ENCODE data around the gene TBCD. TPM values are rescaled to one million over a fixed set of nuclear protein-coding genes. Genes with fewer than 3 reads are reported as not detected.
A peak's percentile ranks its signal among the peaks of the same experiment; 100 is the strongest.

Gene TBCD
- total RNA-seq, 1 experiment from 2014 or later, result 17.4 TPM

GRCh38 chr17:82789051-82789592, 37.3 kb downstream of the TBCD start:
- DNase-seq (ENCODE audit: low read depth), result no peak

GRCh38 chr17:82789806-82790205, 37.9 kb downstream of the TBCD start:
- DNase-seq (ENCODE audit: low read depth), result no peak

- DNase-seq (ENCODE audit: low read depth), result no peak
Measured at GRCh38 chr17:82790391-82790790, 38.5 kb downstream of the TBCD start.

- DNase-seq (ENCODE audit: low read depth), result peak; percentile 81
Measured at GRCh38 chr17:82791532-82791931, 39.7 kb downstream of the TBCD start.

GRCh38 chr17:82793974-82794630, 42.2 kb downstream of the TBCD start:
- DNase-seq (ENCODE audit: low read depth), result no peak

GRCh38 chr17:82794781-82795482, 43.1 kb downstream of the TBCD start:
- no peak for DNase-seq (ENCODE audit: low read depth)

GRCh38 chr17:82795615-82796014, 43.8 kb downstream of the TBCD start:
- no peak for DNase-seq (ENCODE audit: low read depth)

- no peak for DNase-seq (ENCODE audit: low read depth)
Measured at GRCh38 chr17:82797061-82797460, 45.2 kb downstream of the TBCD start.

GRCh38 chr17:82798752-82799151, 46.9 kb downstream of the TBCD start:
- DNase-seq (ENCODE audit: low read depth), result no peak

- no peak for DNase-seq (ENCODE audit: low read depth)
Measured at GRCh38 chr17:82799591-82799990, 47.7 kb downstream of the TBCD start.

GRCh38 chr17:82800885-82801284, 49.0 kb downstream of the TBCD start:
- no peak for DNase-seq (ENCODE audit: low read depth)

GRCh38 chr17:82801377-82801970, 49.6 kb downstream of the TBCD start:
- no peak for DNase-seq (ENCODE audit: low read depth)

GRCh38 chr17:82802075-82802780, 50.4 kb downstream of the TBCD start:
- DNase-seq (ENCODE audit: low read depth), result no peak

GRCh38 chr17:82803185-82803584, 51.3 kb downstream of the TBCD start:
- no peak for DNase-seq (ENCODE audit: low read depth)

GRCh38 chr17:82803606-82804005, 51.7 kb downstream of the TBCD start:
- no peak for DNase-seq (ENCODE audit: low read depth)

- DNase-seq (ENCODE audit: low read depth), result no peak
Measured at GRCh38 chr17:82804442-82805191, 52.8 kb downstream of the TBCD start.

GRCh38 chr17:82805254-82805653, 53.4 kb downstream of the TBCD start:
- DNase-seq (ENCODE audit: low read depth), result no peak

- no peak for DNase-seq (ENCODE audit: low read depth)
Measured at GRCh38 chr17:82805823-82806222, 54.0 kb downstream of the TBCD start.

GRCh38 chr17:82806645-82807044, 54.8 kb downstream of the TBCD start:
- no peak for DNase-seq (ENCODE audit: low read depth)

GRCh38 chr17:82807101-82807500, 55.2 kb downstream of the TBCD start:
- no peak for DNase-seq (ENCODE audit: low read depth)

GRCh38 chr17:82807562-82807961, 55.7 kb downstream of the TBCD start:
- no peak for DNase-seq (ENCODE audit: low read depth)
